Endothelial cell of umbilical vein (primary cell): Measurements from ENCODE around the gene CCT5.

Experiments used
- EZH2 ChIP-seq: IDR thresholded peaks from 2 replicates; pipeline ENCODE4 v1.6.1; 2012; ENCODE audit warnings: borderline replicate concordance, low read depth, mild to moderate bottlenecking, moderate library complexity, low read length, inconsistent platforms; ENCODE audit not compliant: severe bottlenecking
- MYC ChIP-seq: IDR thresholded peaks from one replicate; pipeline ENCODE4 v1.6.1; 2011; ENCODE audit warnings: mild to moderate bottlenecking, low read depth, low read length
- POLR2A ChIP-seq: IDR thresholded peaks from 2 replicates; pipeline ENCODE4 v1.6.1; 2012; ENCODE audit warnings: low read depth, mild to moderate bottlenecking, control low read depth, low read length
- POLR2AphosphoS5 ChIP-seq: IDR thresholded peaks from 2 replicates; pipeline ENCODE4 v1.6.1; 2012; ENCODE audit warnings: low read depth, mild to moderate bottlenecking, control low read depth, low read length, moderate library complexity; ENCODE audit not compliant: insufficient read depth
- TF ChIP-seq, protein P1 (sequence below), 2 donors: IDR thresholded peaks; 1 replicate in 1 of 2; 2 replicates in 1 of 2; pipeline ENCODE4 v1.5.1; 2011; ENCODE audit warnings: low read length in 2 of 2, mild to moderate bottlenecking in 2 of 2, moderate library complexity in 2 of 2, control low read depth in 1 of 2, inconsistent platforms in 1 of 2, low read depth in 1 of 2; ENCODE audit not compliant: insufficient read depth in 1 of 2; ENCODE audit errors: extremely low read depth in 1 of 2
- TF ChIP-seq, protein P2 (sequence below): IDR thresholded peaks from 2 replicates; pipeline ENCODE4 v1.6.1; 2011; ENCODE audit not compliant: insufficient read depth, insufficient read length

DNA sequence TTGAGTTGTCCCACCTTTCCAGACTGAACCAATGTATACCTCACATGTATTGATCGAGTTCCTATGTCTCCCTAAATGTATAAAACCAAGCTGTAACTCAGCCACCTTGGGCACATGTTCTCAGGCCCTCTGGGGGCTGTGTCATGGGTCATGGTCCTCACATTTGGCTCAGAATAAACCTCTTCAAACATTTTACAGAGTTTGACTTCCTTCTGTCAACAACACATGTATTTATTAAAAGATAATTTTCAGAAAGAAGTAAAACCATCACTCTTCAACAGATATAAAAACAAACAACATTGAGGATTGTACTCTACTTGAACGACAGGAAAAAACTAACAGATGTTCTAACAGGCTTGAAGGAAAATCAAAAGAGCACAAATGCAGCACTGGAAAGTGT is 53.1 kb downstream of the CCT5 start:
- TF ChIP-seq POLR2AphosphoS5 (no peak), POLR2A (no peak), EZH2 (no peak), MYC (no peak)
- TF ChIP-seq, protein P1, sequence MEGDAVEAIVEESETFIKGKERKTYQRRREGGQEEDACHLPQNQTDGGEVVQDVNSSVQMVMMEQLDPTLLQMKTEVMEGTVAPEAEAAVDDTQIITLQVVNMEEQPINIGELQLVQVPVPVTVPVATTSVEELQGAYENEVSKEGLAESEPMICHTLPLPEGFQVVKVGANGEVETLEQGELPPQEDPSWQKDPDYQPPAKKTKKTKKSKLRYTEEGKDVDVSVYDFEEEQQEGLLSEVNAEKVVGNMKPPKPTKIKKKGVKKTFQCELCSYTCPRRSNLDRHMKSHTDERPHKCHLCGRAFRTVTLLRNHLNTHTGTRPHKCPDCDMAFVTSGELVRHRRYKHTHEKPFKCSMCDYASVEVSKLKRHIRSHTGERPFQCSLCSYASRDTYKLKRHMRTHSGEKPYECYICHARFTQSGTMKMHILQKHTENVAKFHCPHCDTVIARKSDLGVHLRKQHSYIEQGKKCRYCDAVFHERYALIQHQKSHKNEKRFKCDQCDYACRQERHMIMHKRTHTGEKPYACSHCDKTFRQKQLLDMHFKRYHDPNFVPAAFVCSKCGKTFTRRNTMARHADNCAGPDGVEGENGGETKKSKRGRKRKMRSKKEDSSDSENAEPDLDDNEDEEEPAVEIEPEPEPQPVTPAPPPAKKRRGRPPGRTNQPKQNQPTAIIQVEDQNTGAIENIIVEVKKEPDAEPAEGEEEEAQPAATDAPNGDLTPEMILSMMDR (IDR thresholded peaks at IDR 0.05; ENCODE audit: extremely low read depth in 1 of 2, insufficient read depth in 1 of 2, low read depth in 1 of 2, low read length in 2 of 2) = no peak
- TF ChIP-seq, protein P2, sequence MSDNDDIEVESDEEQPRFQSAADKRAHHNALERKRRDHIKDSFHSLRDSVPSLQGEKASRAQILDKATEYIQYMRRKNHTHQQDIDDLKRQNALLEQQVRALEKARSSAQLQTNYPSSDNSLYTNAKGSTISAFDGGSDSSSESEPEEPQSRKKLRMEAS = no peak
